H1 (cell line): ENCODE measurements around the gene TRIM28. TPM values are rescaled to one million over a fixed set of nuclear protein-coding genes. Genes with fewer than 3 reads are reported as not detected.

Experiments used
- CTCF ChIA-PET: fragments of 300-600 bp; sonication (Branson Sonifier 250); formaldehyde crosslinking; loops from one replicate; lab custom pipeline; 2021; ENCODE audit not compliant: partially characterized antibody; lab: Charles Lee
- POLR2A ChIA-PET: fragments of 300-600 bp; sonication (Branson Sonifier 250); formaldehyde crosslinking; loops from one replicate; lab custom pipeline; 2021; ENCODE audit warnings: inconsistent platforms; ENCODE audit not compliant: partially characterized antibody; lab: Charles Lee
- DNase-seq, 2 experiments: peaks; one replicate each; pipeline versions ENCODE4 v3.0.0 to v3.0.0-alpha.2; 2010 to 2022; ENCODE audit warnings: low spot score in 2 of 2, low read depth in 1 of 2, mixed read lengths in 1 of 2
- FAIRE-seq: peaks from 2 replicates; lab custom pipeline; 2011; peaks lifted over from hg19 to GRCh38; lab: Jason Lieb, UNC
- H2AFZ ChIP-seq: 2 replicates; pipeline ENCODE4 v1.8.1; 2012; ENCODE audit warnings: low read length, inconsistent platforms
- H2AK5ac ChIP-seq: 2 replicates; pipeline ENCODE4 v1.6.1; 2013; ENCODE audit warnings: low read depth, low read length
- H2BK120ac ChIP-seq: replicated peaks from 2 replicates; pipeline ENCODE3; 2013; ENCODE audit warnings: low read depth, low read length, inconsistent platforms
- H2BK12ac ChIP-seq: 2 replicates; pipeline ENCODE4 v1.6.1; 2013; ENCODE audit warnings: low read depth, low read length
- H2BK15ac ChIP-seq: 2 replicates; pipeline ENCODE4 v1.6.1; 2013; ENCODE audit warnings: low read length
- H2BK20ac ChIP-seq: 2 replicates; pipeline ENCODE4 v1.6.1; 2013; ENCODE audit warnings: low read length
- H2BK5ac ChIP-seq: 2 replicates; pipeline ENCODE4 v1.6.1; 2013; ENCODE audit warnings: low read depth, low read length
- H3K14ac ChIP-seq: 2 replicates; pipeline ENCODE4 v1.6.1; 2013; ENCODE audit warnings: inconsistent platforms; ENCODE audit not compliant: insufficient read length
- H3K18ac ChIP-seq: 2 replicates; pipeline ENCODE4 v1.6.1; 2013; ENCODE audit warnings: low read length; ENCODE audit errors: extremely low read depth
- H3K23ac ChIP-seq: 2 replicates; pipeline ENCODE4 v1.6.1; 2013; ENCODE audit warnings: inconsistent platforms; ENCODE audit not compliant: insufficient read length
- H3K23me2 ChIP-seq: 2 replicates; pipeline ENCODE4 v1.6.1; 2013; ENCODE audit warnings: low read depth, low read length
- H3K27ac ChIP-seq: 2 replicates; pipeline ENCODE4 v1.6.1; 2011; ENCODE audit warnings: low read depth, low read length, inconsistent platforms
- H3K27me3 ChIP-seq, 4 experiments: replicated peaks in 1 of 4; 1 replicate in 1 of 4; 2 replicates in 3 of 4; pipeline versions ENCODE4 v1.6.1 to v1.8.1; 2011 to 2013; ENCODE audit warnings: low read length in 3 of 4, mild to moderate bottlenecking in 3 of 4, inconsistent platforms in 2 of 4, mixed read lengths in 2 of 4, moderate library complexity in 1 of 4; ENCODE audit not compliant: control insufficient read depth in 3 of 4, insufficient read depth in 3 of 4; ENCODE audit errors: extremely low read depth in 1 of 4
- H3K36me3 ChIP-seq, 4 experiments: 2 replicates each; pipeline versions ENCODE4 v1.6.1 to v1.8.1; 2011 to 2013; ENCODE audit warnings: mild to moderate bottlenecking in 4 of 4, low read length in 3 of 4, moderate library complexity in 2 of 4, control low read depth in 1 of 4, inconsistent platforms in 1 of 4; ENCODE audit not compliant: insufficient read depth in 4 of 4, control insufficient read depth in 2 of 4
- H3K4ac ChIP-seq: replicated peaks from 2 replicates; pipeline ENCODE3; 2013; ENCODE audit warnings: low read length, low read depth, mixed read lengths, inconsistent platforms; ENCODE audit not compliant: insufficient read length
- H3K4me1 ChIP-seq, 4 experiments: replicated peaks in 1 of 4; 1 replicate in 1 of 4; 2 replicates in 3 of 4; pipeline versions ENCODE4 v1.6.1 to v1.8.1; 2011 to 2013; ENCODE audit warnings: low read length in 3 of 4, inconsistent platforms in 2 of 4, mixed read lengths in 1 of 4; ENCODE audit not compliant: insufficient read depth in 4 of 4, control insufficient read depth in 3 of 4
- H3K4me2 ChIP-seq, 2 experiments: 2 replicates each; pipeline versions ENCODE4 v1.6.1 to v1.8.1; 2011 to 2013; ENCODE audit warnings: low read depth in 2 of 2, low read length in 2 of 2, control low read depth in 1 of 2, inconsistent platforms in 1 of 2, mild to moderate bottlenecking in 1 of 2; ENCODE audit not compliant: insufficient read depth in 1 of 2
- H3K4me3 ChIP-seq, 4 experiments: fragments of 200-600, 300-600 bp in 1 of 4; sonication (generic), shearing (Covaris generic), sonication (Bioruptor Twin) in 1 of 4; 2 replicates each; pipeline versions ENCODE4 v1.5.1 to v1.8.1; 2011 to 2016; ENCODE audit warnings: low read length in 4 of 4, low read depth in 3 of 4, control low read depth in 2 of 4, inconsistent platforms in 2 of 4, mild to moderate bottlenecking in 2 of 4, mixed read lengths in 1 of 4, moderate library complexity in 1 of 4; ENCODE audit not compliant: insufficient read depth in 2 of 4; ENCODE audit errors: extremely low read depth in 1 of 4
- H3K56ac ChIP-seq: replicated peaks from 2 replicates; pipeline ENCODE3; 2013; ENCODE audit warnings: low read depth, mild to moderate bottlenecking, mixed read lengths, low read length, inconsistent platforms; ENCODE audit not compliant: insufficient read length
- H3K79me1 ChIP-seq: 2 replicates; pipeline ENCODE4 v1.6.1; 2013; ENCODE audit warnings: low read depth, low read length, control low read depth
- H3K79me2 ChIP-seq, 2 experiments: 2 replicates each; pipeline versions ENCODE4 v1.6.1 to v1.8.1; 2012 to 2013; ENCODE audit warnings: low read length in 2 of 2, mild to moderate bottlenecking in 2 of 2, inconsistent platforms in 1 of 2; ENCODE audit not compliant: insufficient read depth in 2 of 2, control insufficient read depth in 1 of 2
- H3K9ac ChIP-seq, 4 experiments: replicated peaks in 1 of 4; 1 replicate in 1 of 4; 2 replicates in 3 of 4; pipeline versions ENCODE4 v1.6.1 to v1.8.1; 2011 to 2013; ENCODE audit warnings: low read depth in 3 of 4, low read length in 3 of 4, control low read depth in 2 of 4, mild to moderate bottlenecking in 2 of 4, moderate library complexity in 2 of 4, inconsistent platforms in 1 of 4; ENCODE audit errors: extremely low read depth in 1 of 4
- H3K9me3 ChIP-seq, 2 experiments: 2 replicates each; pipeline versions ENCODE4 v1.6.1 to v1.8.1; 2012 to 2013; ENCODE audit warnings: mild to moderate bottlenecking in 2 of 2, moderate library complexity in 2 of 2, control low read depth in 1 of 2, inconsistent platforms in 1 of 2, low read depth in 1 of 2, low read length in 1 of 2, mixed read lengths in 1 of 2; ENCODE audit not compliant: insufficient read depth in 2 of 2
- H4K20me1 ChIP-seq, 2 experiments: replicated peaks in 1 of 2; 2 replicates each; pipeline versions ENCODE3 to v1.8.1; 2011 to 2013; ENCODE audit warnings: inconsistent platforms in 2 of 2, low read length in 2 of 2, mild to moderate bottlenecking in 1 of 2; ENCODE audit not compliant: insufficient read depth in 2 of 2, control insufficient read depth in 1 of 2
- H4K5ac ChIP-seq: 2 replicates; pipeline ENCODE4 v1.6.1; 2013; ENCODE audit warnings: low read length, low read depth, mixed read lengths, inconsistent platforms; ENCODE audit not compliant: insufficient read length
- H4K8ac ChIP-seq: 2 replicates; pipeline ENCODE4 v1.8.0; 2013; ENCODE audit warnings: mild to moderate bottlenecking, moderate library complexity, low read length, inconsistent platforms; ENCODE audit not compliant: insufficient read depth; ENCODE audit errors: extremely low read depth
- H4K91ac ChIP-seq: replicated peaks from 2 replicates; pipeline ENCODE3; 2013; ENCODE audit warnings: low read length, mixed read lengths, inconsistent platforms; ENCODE audit not compliant: insufficient read length
- CBX8 ChIP-seq: fragments of 300-800, 300-1000 bp; sonication (generic); IDR thresholded peaks from 2 replicates; pipeline ENCODE4 v1.7.1; 2016; ENCODE audit warnings: low read depth, low read length, borderline replicate concordance
- CHD2 ChIP-seq: IDR thresholded peaks from 2 replicates; pipeline ENCODE4 v1.6.1; 2012; ENCODE audit warnings: low read length, improper control_type of control experiment
- CREB1 ChIP-seq: IDR thresholded peaks from 2 replicates; pipeline ENCODE4 v1.6.1; 2012; ENCODE audit warnings: inconsistent platforms
- JUN ChIP-seq: IDR thresholded peaks from 2 replicates; pipeline ENCODE4 v1.6.1; 2011; ENCODE audit warnings: low read depth, mild to moderate bottlenecking, improper control_type of control experiment, low read length
- JUND ChIP-seq: IDR thresholded peaks from 2 replicates; pipeline ENCODE4 v1.6.1; 2011; ENCODE audit warnings: mild to moderate bottlenecking, improper control_type of control experiment, low read length
- MAFK ChIP-seq: IDR thresholded peaks from 2 replicates; pipeline ENCODE4 v1.6.1; 2012; ENCODE audit warnings: low read depth, mild to moderate bottlenecking, improper control_type of control experiment, low read length
- POU5F1 ChIP-seq: IDR thresholded peaks from 2 replicates; pipeline ENCODE4 v1.6.1; 2011; ENCODE audit warnings: low read depth, mild to moderate bottlenecking, low read length, moderate library complexity
- RBBP5 ChIP-seq: IDR thresholded peaks from 2 replicates; pipeline ENCODE4 v1.7.1; 2012; ENCODE audit warnings: low read depth, mild to moderate bottlenecking, inconsistent platforms, low read length, moderate library complexity, borderline replicate concordance
- SIN3A ChIP-seq, 2 experiments: IDR thresholded peaks in 1 of 2; conservative IDR thresholded peaks in 1 of 2; 2 replicates each; pipeline ENCODE4 v1.6.1; 2011 to 2012; ENCODE audit warnings: low read length in 2 of 2, improper control_type of control experiment in 1 of 2, low read depth in 1 of 2, mild to moderate bottlenecking in 1 of 2
- TCF12 ChIP-seq: IDR thresholded peaks from 2 replicates; pipeline ENCODE4 v1.6.1; 2011; ENCODE audit warnings: low read depth, mild to moderate bottlenecking, low read length
- YY1 ChIP-seq: IDR thresholded peaks from 2 replicates; pipeline ENCODE4 v1.6.1; 2011; ENCODE audit warnings: low read depth, mild to moderate bottlenecking, low read length
- WGBS, 2 experiments: shearing (Covaris generic) in 1 of 2; methylation state at CpG; one replicate each; pipeline versions ENCODE4 v1.1.6 to v1.1.7; 2013 to 2015; ENCODE audit warnings: low lambda C conversion rate in 2 of 2, mixed read lengths in 2 of 2, inconsistent platforms in 1 of 2, low coverage in 1 of 2, missing lambda C conversion rate in 1 of 2; ENCODE audit not compliant: insufficient replicate concordance in 2 of 2, insufficient coverage in 1 of 2, insufficient read length in 1 of 2; ENCODE audit errors: extremely low coverage in 1 of 2, missing lambda C conversion rate in 1 of 2; 5-methylcytosine and 5-hydroxymethylcytosine counted together
- polyA plus RNA-seq, 7 experiments: library from polyadenylated mRNA; depleted of rRNA in 3 of 7; stranded (reverse) in 5 of 7; unstranded in 2 of 7; fragments of >200 nt in 5 of 7; fragments of 200-250 nt in 2 of 7; gene quantifications; 1 replicate in 5 of 7; 2 replicates in 1 of 7; 4 replicates in 1 of 7; pipeline versions ENCODE4 v1.2.1 to v1.2.3, GENCODE V29; 2011 to 2013; ENCODE audit warnings: missing spikeins in 2 of 7, mixed read lengths in 2 of 7
- total RNA-seq: library from RNA; stranded (reverse); fragmentation: NEBNext Ultra II Directional; extraction: Animal tissue kit (Norgen Biotek cat#: 25700); gene quantifications from 2 replicates; pipeline ENCODE4 v1.2.1, GENCODE V29; 2021

The TRIM28 gene
- total and polyA plus RNA-seq, 2 of the 8 experiments (the other 6 are each of a cell fraction or from before 2014, with no cell fraction given), result 1,433 to 1,442 TPM

- Histone ChIP-seq H3K4ac (peak within 1 kb of the TSS; percentile 91), H3K4me1 (peaks cover 0 to 24% (median 14%) of the 10 kb centered on the region in 4 experiments; a peak in 6 of 7 replicates), H4K5ac (peak within 1 kb of the TSS; percentile 75), H3K79me2 (peaks cover 7 to 20% of the 10 kb centered on the region in 2 experiments), H3K36me3 (peaks cover 20 to 41% (median 32%) of the 10 kb centered on the region in 4 experiments), H2BK5ac (peak within 1 kb of the TSS; percentile 95), H3K27me3 (no peaks in the 10 kb centered on the region), H3K4me2 (peak within 1 kb of the TSS; percentile 76 to 88), H3K56ac (peak within 1 kb of the TSS; percentile 93), H3K79me1 (peaks cover 8% of the 10 kb centered on the region), H3K9me3 (no peaks in the 10 kb centered on the region), H3K27ac (peak within 1 kb of the TSS; percentile 84), H2BK15ac (peak within 1 kb of the TSS; percentile 46; the same call in 1 of the 2 replicates), H3K14ac (no peak within 1 kb of the TSS), H2BK120ac (peak within 1 kb of the TSS; percentile 61), H4K8ac (peak within 1 kb of the TSS; percentile 91), H3K9ac (peak within 1 kb of the TSS; percentile 68 to 91 (median 80)), H3K23me2 (peaks cover 21% of the 10 kb centered on the region), H2BK20ac (no peak within 1 kb of the TSS), H2AK5ac (no peak within 1 kb of the TSS), H4K20me1 (peaks cover 3 to 16% of the 10 kb centered on the region in 2 experiments), H3K23ac (no peak within 1 kb of the TSS), H3K4me3 (peak within 1 kb of the TSS; percentile 62 to 79 (median 68)), H2BK12ac (no peak within 1 kb of the TSS), H4K91ac (peak within 1 kb of the TSS; percentile 84), H2AFZ (peak within 1 kb of the TSS; percentile 28; the same call in 1 of the 2 replicates), H3K18ac (peak within 1 kb of the TSS; percentile 92)
- CTCF ChIA-PET, result interaction anchor here (0.7 to 4.6 kb wide), 6 partner anchors 9 to 35 kb away, joined by 3 to 33 read pairs (median 7); partner anchors contain the start of genes TRIM28 and ZBTB45
- POLR2A ChIA-PET, result interaction anchor here (0.5 to 13.8 kb wide), 19 partner anchors 10 to 599 kb away, joined by 3 to 650 read pairs (median 6); partner anchors contain the start of genes MZF1, RNF225, RPS5 and SLC27A5
- FAIRE-seq (peak; percentile 13), DNase-seq (peak; percentile 88 to 99)
- WGBS, 2 experiments, result 2% methylated on average over 67 of the region's 69 CpGs; no CpG with 5 or more reads in 1 of the 2 experiments
- TF ChIP-seq CBX8 (no peak), SIN3A (conservative IDR thresholded peaks at IDR 0.05 in 1 of 2, IDR thresholded peaks at IDR 0.05 in 1 of 2; ENCODE audit: low read depth in 1 of 2, low read length in 2 of 2) (peak; percentile 34 to 87; a peak in 2 of 4 replicates), RBBP5 (no peak), CREB1 (peak; percentile 93), JUND (peak; percentile 54; the same call in 1 of the 2 replicates), MAFK (no peak), CHD2 (peak; percentile 79), POU5F1 (no peak), TCF12 (no peak), YY1 (0 out of 2 replicates have a peak, but pooled peaks have one; percentile 12), JUN (no peak)
Measured at GRCh38 chr19:58554494-58555368, 10.9 kb downstream of the TRIM28 start, which contains the start of gene CHMP2A. TSS of gene CHMP2A (minus strand) at chr19:58555105. CDS start at chr19:58554212, 893 bp downstream.
